Measurements from ENCODE around the gene FGF19. TPM values are rescaled to one million over a fixed set of nuclear protein-coding genes. Genes with fewer than 3 reads are reported as not detected.

Gene FGF19
- total and polyA plus RNA-seq, 8 donors, result 0.06 to 0.08 TPM; not detected in 6

- intact Hi-C loops (cut with DNase I), result no loop called here
- Histone ChIP-seq H3K36me3 (no peaks in the 10 kb centered on the region), H3K9me3 (no peaks in the 10 kb centered on the region), H3K4me1 (peaks cover 4 to 20% of the 10 kb centered on the region in 2 donors), H3K4me3 (no peak overlapping the region), H3K27ac (no peak overlapping the region), H3K27me3 (peaks cover 65 to 98% of the 10 kb centered on the region in 2 donors)
- ATAC-seq (no peak), DNase-seq (no peak)
- TF ChIP-seq CTCF (IDR thresholded peaks at IDR 0.05), result no peak
Measured at GRCh38 chr11:69702769-69703452, 911 bp downstream of the FGF19 start.

- TF ChIP-seq CTCF (IDR thresholded peaks at IDR 0.05), result no peak
- H3K9me3 ChIP-seq, result no peaks in the 10 kb centered on the region
- H3K36me3 ChIP-seq, result no peaks in the 10 kb centered on the region
- H3K4me3 ChIP-seq, result no peak overlapping the region
- H3K27me3 ChIP-seq, result peaks cover 64 to 98% of the 10 kb centered on the region in 2 donors
- DNase-seq, result no peak
- H3K4me1 ChIP-seq, result peaks cover 4 to 20% of the 10 kb centered on the region in 2 donors
- no peak for ATAC-seq
- intact Hi-C loops (cut with DNase I), result no loop called here
- H3K27ac ChIP-seq, result no peak overlapping the region
Measured at GRCh38 chr11:69702239-69702691, 1.6 kb downstream of the FGF19 start.

GRCh38 chr11:69700278-69701140 lies 3.3 kb downstream of the FGF19 start:
- Histone ChIP-seq H3K4me3 (no peak overlapping the region), H3K4me1 (peaks cover 4 to 20% of the 10 kb centered on the region in 2 donors), H3K27ac (no peak overlapping the region), H3K27me3 (peaks cover 47 to 98% of the 10 kb centered on the region in 2 donors), H3K36me3 (no peaks in the 10 kb centered on the region), H3K9me3 (no peaks in the 10 kb centered on the region)
- intact Hi-C loops (cut with DNase I), result no loop called here
- DNase-seq, result peak in 3 of 4 donors; percentile 63 to 92 (median 82)
- TF ChIP-seq CTCF (IDR thresholded peaks at IDR 0.05), result no peak
- peak; percentile 95 for ATAC-seq

- intact Hi-C loops (cut with DNase I), result loop anchor here in 1 of 2 donors (10.0 kb wide), 1 partner anchor 496 kb away; no protein-coding TSS in a partner anchor
- DNase-seq (no peak), ATAC-seq (no peak)
- Histone ChIP-seq H3K9me3 (no peaks in the 10 kb centered on the region), H3K4me3 (no peak overlapping the region), H3K4me1 (peaks cover 4 to 13% of the 10 kb centered on the region in 2 donors), H3K36me3 (no peaks in the 10 kb centered on the region), H3K27ac (no peak overlapping the region), H3K27me3 (peaks cover 34 to 95% of the 10 kb centered on the region in 2 donors)
- TF ChIP-seq CTCF (IDR thresholded peaks at IDR 0.05), result no peak
Measured at GRCh38 chr11:69699213-69699612, 4.6 kb downstream of the FGF19 start.

GRCh38 chr11:69698362-69698761 lies 5.5 kb downstream of the FGF19 start:
- ATAC-seq, result no peak

More at GRCh38 chr11:69698362-69698761, 5.5 kb downstream of the FGF19 start:
- TF ChIP-seq CTCF (IDR thresholded peaks at IDR 0.05), result no peak
- Histone ChIP-seq H3K9me3 (no peaks in the 10 kb centered on the region), H3K4me1 (peaks cover 0 to 4% of the 10 kb centered on the region in 2 donors), H3K27me3 (peaks cover 25 to 95% of the 10 kb centered on the region in 2 donors), H3K4me3 (no peak overlapping the region), H3K36me3 (no peaks in the 10 kb centered on the region), H3K27ac (no peak overlapping the region)
- no peak for DNase-seq
- intact Hi-C loops (cut with DNase I), result loop anchor here in 1 of 2 donors (10.0 kb wide), 1 partner anchor 496 kb away; no protein-coding TSS in a partner anchor

Measured in left lung (tissue), 10 donors.